Activated CD8-positive, alpha-beta memory T cell treated with anti-CD3 and anti-CD28 coated beads for 1 hour (primary cell): Measurements from ENCODE around the gene RFTN2.
"Not testable (repeated sequence)": the region's sequence is repeated elsewhere in the genome, so short reads cannot be mapped to it uniquely, and the experiment has no call there.

Experiments
- DNase-seq, 2 donors: peaks; one replicate each; pipeline ENCODE4 v3.0.0-alpha.2; 2020; ENCODE audit warnings: low read depth in 1 of 2; ENCODE audit errors: extremely low read depth in 1 of 2

RFTN2 gene

GRCh38 chr2:197606180-197606579, 69.2 kb downstream of the RFTN2 start:
- DNase-seq: no peak

- no peak for DNase-seq
These were observed 71.1 kb downstream of the RFTN2 start for GRCh38 chr2:197604117-197604860.

- DNase-seq: no peak
These were observed 73.7 kb downstream of the RFTN2 start for GRCh38 chr2:197601726-197602125.

- DNase-seq: no peak
These were observed 75.1 kb downstream of the RFTN2 start for GRCh38 chr2:197600306-197600705.

GRCh38 chr2:197599285-197599965, 76.0 kb downstream of the RFTN2 start:
- DNase-seq: no peak

GRCh38 chr2:197598450-197598849, 76.9 kb downstream of the RFTN2 start:
- no peak for DNase-seq

GRCh38 chr2:197597166-197597565, 78.2 kb downstream of the RFTN2 start:
- DNase-seq: no peak

GRCh38 chr2:197596766-197597165, 78.6 kb downstream of the RFTN2 start:
- no peak for DNase-seq

- DNase-seq: no peak
These were observed 83.9 kb downstream of the RFTN2 start for GRCh38 chr2:197591339-197592072.

GRCh38 chr2:197587255-197587654, 88.1 kb downstream of the RFTN2 start:
- DNase-seq: not testable (repeated sequence)

GRCh38 chr2:197580166-197580565, 95.2 kb downstream of the RFTN2 start:
- DNase-seq: not testable (repeated sequence)

GRCh38 chr2:197578294-197578693, 97.1 kb downstream of the RFTN2 start:
- DNase-seq: not testable (repeated sequence)

GRCh38 chr2:197577446-197577845, 97.9 kb downstream of the RFTN2 start:
- no peak for DNase-seq

GRCh38 chr2:197576631-197577030, 98.8 kb downstream of the RFTN2 start:
- DNase-seq: no peak

- no peak for DNase-seq
These were observed 99.4 kb downstream of the RFTN2 start for GRCh38 chr2:197575987-197576386.

- DNase-seq: no peak
These were observed 101.8 kb downstream of the RFTN2 start for GRCh38 chr2:197573608-197574007.

GRCh38 chr2:197571627-197572271, 103.6 kb downstream of the RFTN2 start:
- DNase-seq: no peak

- DNase-seq: no peak
These were observed 115.2 kb downstream of the RFTN2 start for GRCh38 chr2:197560146-197560665.

GRCh38 chr2:197559681-197560080, 115.7 kb downstream of the RFTN2 start:
- DNase-seq: no peak

GRCh38 chr2:197558393-197558792, 117.0 kb downstream of the RFTN2 start:
- no peak for DNase-seq

- no peak for DNase-seq
These were observed 118.9 kb downstream of the RFTN2 start for GRCh38 chr2:197556456-197556855.
